Measurements from ENCODE around the gene TMCO1. TPM values are rescaled to one million over a fixed set of nuclear protein-coding genes. Genes with fewer than 3 reads are reported as not detected.
A peak's percentile ranks its signal among the peaks of the same experiment; 100 is the strongest.
"Not testable (repeated sequence)": the region's sequence is repeated elsewhere in the genome, so short reads cannot be mapped to it uniquely, and the experiment has no call there.

Gene TMCO1
- polyA plus RNA-seq, 6 donors from 2014 or later, result 69.5 to 102 (median 85.8) TPM

- Mint-ChIP-seq H3K27me3 (no peaks in the 10 kb centered on the region), H3K27ac (peak overlapping the region in 5 of 6 donors; percentile 3 to 94 (median 35)), H3K4me3 (peak overlapping the region in 7 of 8 donors; percentile 30 to 100 (median 97)), H3K36me3 (no peaks in the 10 kb centered on the region), H3K9me3 (no peaks in the 10 kb centered on the region), H3K4me1 (peaks cover 13 to 40% (median 33%) of the 10 kb centered on the region in 3 donors)
- DNase-seq, result no peak
- no peak for ATAC-seq (ENCODE audit: low read depth in 2 of 2)
Measured at GRCh38 chr1:165696625-165697100, 72.0 kb downstream of the TMCO1 start.

- DNase-seq, result no peak
- no peak for ATAC-seq (ENCODE audit: low read depth in 2 of 2)
- no peaks in the 10 kb centered on the region for H3K36me3 Mint-ChIP-seq
- no peak overlapping the region for H3K4me3 Mint-ChIP-seq
- no peaks in the 10 kb centered on the region for H3K27me3 Mint-ChIP-seq
- no peaks in the 10 kb centered on the region for H3K9me3 Mint-ChIP-seq
- H3K4me1 Mint-ChIP-seq, result peaks cover 17 to 46% (median 33%) of the 10 kb centered on the region in 3 donors
- H3K27ac Mint-ChIP-seq, result no peak overlapping the region
Measured at GRCh38 chr1:165695031-165695430, 73.6 kb downstream of the TMCO1 start.

GRCh38 chr1:165688046-165688445 lies 80.6 kb downstream of the TMCO1 start:
- Mint-ChIP-seq H3K27me3 (no peaks in the 10 kb centered on the region), H3K9me3 (peaks cover 0 to 3% (median 0%) of the 10 kb centered on the region in 7 donors), H3K4me1 (peaks cover 30 to 57% (median 34%) of the 10 kb centered on the region in 3 donors), H3K27ac (peak overlapping the region in 2 of 6 donors; percentile 62 to 73), H3K4me3 (peak overlapping the region in 2 of 8 donors; percentile 51 to 55), H3K36me3 (peaks cover 12 to 20% of the 10 kb centered on the region in 2 donors)
- ATAC-seq (ENCODE audit: low read depth in 2 of 2), result no peak
- no peak for DNase-seq

- H3K9me3 Mint-ChIP-seq, result peaks cover 0 to 3% (median 0%) of the 10 kb centered on the region in 7 donors
- H3K4me1 Mint-ChIP-seq, result peaks cover 33 to 53% (median 34%) of the 10 kb centered on the region in 3 donors
- DNase-seq, result no peak
- H3K27me3 Mint-ChIP-seq, result no peaks in the 10 kb centered on the region
- peak; percentile 8 to 13 for ATAC-seq (ENCODE audit: low read depth in 2 of 2)
- H3K27ac Mint-ChIP-seq, result peak overlapping the region; percentile 1 to 93 (median 56)
- H3K4me3 Mint-ChIP-seq, result peak overlapping the region; percentile 1 to 76 (median 62)
- peaks cover 19 to 29% of the 10 kb centered on the region in 2 donors for H3K36me3 Mint-ChIP-seq
Measured at GRCh38 chr1:165686971-165687433, 81.7 kb downstream of the TMCO1 start.

- DNase-seq, result peak; percentile 45
- H3K4me3 Mint-ChIP-seq, result peak overlapping the region; percentile 1 to 80 (median 62)
- H3K4me1 Mint-ChIP-seq, result peaks cover 33 to 46% (median 34%) of the 10 kb centered on the region in 3 donors
- H3K27ac Mint-ChIP-seq, result peak overlapping the region; percentile 62 to 96 (median 85)
- ATAC-seq (ENCODE audit: low read depth in 2 of 2), result peak; percentile 90
- H3K9me3 Mint-ChIP-seq, result peaks cover 0 to 3% (median 0%) of the 10 kb centered on the region in 7 donors
- no peaks in the 10 kb centered on the region for H3K27me3 Mint-ChIP-seq
- H3K36me3 Mint-ChIP-seq, result peaks cover 22 to 32% of the 10 kb centered on the region in 2 donors
Measured at GRCh38 chr1:165686121-165686970, 82.3 kb downstream of the TMCO1 start.

GRCh38 chr1:165683848-165684485 lies 84.7 kb downstream of the TMCO1 start:
- H3K27ac Mint-ChIP-seq, result peak overlapping the region in 3 of 6 donors; percentile 2 to 89 (median 19)
- H3K4me1 Mint-ChIP-seq, result peaks cover 30 to 43% (median 34%) of the 10 kb centered on the region in 3 donors
- no peak overlapping the region for H3K4me3 Mint-ChIP-seq
- H3K9me3 Mint-ChIP-seq, result peaks cover 0 to 3% (median 0%) of the 10 kb centered on the region in 7 donors
- ATAC-seq (ENCODE audit: low read depth in 2 of 2) (no peak), DNase-seq (no peak)
- H3K36me3 Mint-ChIP-seq, result peaks cover 37 to 43% of the 10 kb centered on the region in 2 donors
- no peaks in the 10 kb centered on the region for H3K27me3 Mint-ChIP-seq

- Mint-ChIP-seq H3K4me1 (peaks cover 10 to 20% (median 20%) of the 10 kb centered on the region in 3 donors), H3K36me3 (peaks cover 39 to 50% of the 10 kb centered on the region in 2 donors), H3K27ac (peak overlapping the region in 1 of 6 donors; percentile 51)
- H3K27me3 Mint-ChIP-seq; H3K9me3 Mint-ChIP-seq; DNase-seq; H3K4me3 Mint-ChIP-seq; ATAC-seq (ENCODE audit: low read depth in 2 of 2): not testable (repeated sequence)
Measured at GRCh38 chr1:165680773-165681172, 87.9 kb downstream of the TMCO1 start.

GRCh38 chr1:165680303-165680702 lies 88.4 kb downstream of the TMCO1 start:
- Mint-ChIP-seq H3K27me3 (no peaks in the 10 kb centered on the region), H3K4me1 (peaks cover 5 to 18% (median 18%) of the 10 kb centered on the region in 3 donors), H3K27ac (peak overlapping the region in 2 of 6 donors; percentile 51 to 72), H3K9me3 (no peaks in the 10 kb centered on the region), H3K36me3 (peaks cover 43 to 52% of the 10 kb centered on the region in 2 donors), H3K4me3 (no peak overlapping the region)
- DNase-seq, result no peak
- no peak for ATAC-seq (ENCODE audit: low read depth in 2 of 2)

GRCh38 chr1:165679282-165680036 lies 89.2 kb downstream of the TMCO1 start:
- H3K9me3 Mint-ChIP-seq, result no peaks in the 10 kb centered on the region
- H3K36me3 Mint-ChIP-seq, result peaks cover 47 to 53% of the 10 kb centered on the region in 2 donors
- ATAC-seq (ENCODE audit: low read depth in 2 of 2) (no peak), DNase-seq (no peak)
- no peaks in the 10 kb centered on the region for H3K27me3 Mint-ChIP-seq
- H3K27ac Mint-ChIP-seq, result peak overlapping the region in 1 of 6 donors; percentile 6
- peaks cover under 1 to 14% (median 13%) of the 10 kb centered on the region in 3 donors for H3K4me1 Mint-ChIP-seq
- no peak overlapping the region for H3K4me3 Mint-ChIP-seq

GRCh38 chr1:165678509-165678908 lies 90.2 kb downstream of the TMCO1 start:
- peak overlapping the region in 2 of 6 donors; percentile 46 to 52 for H3K27ac Mint-ChIP-seq
- ATAC-seq (ENCODE audit: low read depth in 2 of 2), result no peak
- no peaks in the 10 kb centered on the region for H3K9me3 Mint-ChIP-seq
- peaks cover 47 to 53% of the 10 kb centered on the region in 2 donors for H3K36me3 Mint-ChIP-seq
- no peaks in the 10 kb centered on the region for H3K27me3 Mint-ChIP-seq
- no peak overlapping the region for H3K4me3 Mint-ChIP-seq
- H3K4me1 Mint-ChIP-seq, result peaks cover 0 to 12% (median 4%) of the 10 kb centered on the region in 3 donors
- no peak for DNase-seq
